Suppressor macrophage treated with lipopolysaccharide for 4 hours (primary cell): ENCODE measurements around the gene SPO11.

Experiments
- DNase-seq: peaks from one replicate; pipeline ENCODE4 v3.0.0-alpha.2; 2020

The SPO11 gene

GRCh38 chr20:57378107-57378506 is 48.5 kb downstream of the SPO11 start:
- DNase-seq: no peak

- no peak for DNase-seq
Measured at GRCh38 chr20:57378646-57379262, 49.2 kb downstream of the SPO11 start.

GRCh38 chr20:57379263-57379647 is 49.7 kb downstream of the SPO11 start:
- no peak for DNase-seq

DNA sequence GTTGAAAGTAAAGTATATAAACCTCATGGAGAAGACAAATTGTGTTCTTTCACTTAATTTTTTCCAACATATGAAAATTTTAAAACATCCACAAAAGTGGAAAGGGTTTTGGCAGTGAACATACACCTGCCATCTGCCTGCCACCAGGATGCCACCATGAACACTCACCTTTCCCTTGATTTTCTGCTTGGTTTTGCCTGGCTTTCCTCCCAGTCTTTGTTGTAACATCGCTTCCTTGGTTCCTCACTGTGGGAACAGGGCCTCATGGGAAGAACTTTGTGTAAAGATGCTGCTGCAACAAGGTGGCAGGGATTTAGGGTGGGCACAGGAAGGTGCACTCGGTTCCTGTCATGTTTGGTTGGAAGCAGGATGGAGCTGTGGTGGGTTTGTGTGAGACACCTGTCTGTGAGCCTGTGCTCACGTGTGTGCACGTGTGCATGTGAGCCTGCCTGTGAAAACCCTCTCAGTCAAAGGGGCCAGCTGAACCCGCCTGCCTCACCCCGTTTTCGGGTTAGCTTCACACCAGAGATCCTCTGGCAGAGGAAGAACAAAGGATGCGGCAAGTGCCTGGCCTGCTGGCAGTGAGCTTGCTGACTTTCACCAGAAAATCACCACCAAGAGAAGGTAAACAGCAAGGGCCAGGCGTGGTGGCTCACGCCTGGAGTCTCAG is 50.6 kb downstream of the SPO11 start:
- no peak for DNase-seq

GRCh38 chr20:57381596-57382503 is 52.2 kb downstream of the SPO11 start:
- peak; percentile 86 for DNase-seq

- no peak for DNase-seq
Measured at GRCh38 chr20:57382516-57382915, 52.9 kb downstream of the SPO11 start.

- DNase-seq: no peak
Measured at GRCh38 chr20:57383447-57384347, 54.1 kb downstream of the SPO11 start.

DNA sequence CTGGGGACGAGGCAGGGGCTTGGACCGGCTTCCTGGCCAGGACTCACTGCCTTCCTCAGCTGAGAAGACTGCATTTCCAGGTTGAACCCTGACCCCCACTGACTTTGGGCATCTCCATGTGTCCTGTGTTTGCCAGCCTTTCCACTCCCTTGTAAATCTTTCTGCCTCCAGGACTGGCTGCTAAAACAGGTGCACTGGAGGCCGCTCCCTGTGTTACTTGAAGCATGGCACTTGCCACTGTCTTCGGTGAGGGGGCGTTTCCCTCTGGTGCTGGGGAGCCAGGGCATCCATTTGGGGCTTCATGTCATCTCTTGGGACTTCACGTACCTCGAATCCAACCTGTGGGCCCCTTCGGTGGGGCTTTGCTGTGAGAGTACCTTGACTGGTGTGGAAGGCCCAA is 54.9 kb downstream of the SPO11 start:
- no peak for DNase-seq

GRCh38 chr20:57384953-57385761 is 55.6 kb downstream of the SPO11 start:
- DNase-seq: no peak

DNA sequence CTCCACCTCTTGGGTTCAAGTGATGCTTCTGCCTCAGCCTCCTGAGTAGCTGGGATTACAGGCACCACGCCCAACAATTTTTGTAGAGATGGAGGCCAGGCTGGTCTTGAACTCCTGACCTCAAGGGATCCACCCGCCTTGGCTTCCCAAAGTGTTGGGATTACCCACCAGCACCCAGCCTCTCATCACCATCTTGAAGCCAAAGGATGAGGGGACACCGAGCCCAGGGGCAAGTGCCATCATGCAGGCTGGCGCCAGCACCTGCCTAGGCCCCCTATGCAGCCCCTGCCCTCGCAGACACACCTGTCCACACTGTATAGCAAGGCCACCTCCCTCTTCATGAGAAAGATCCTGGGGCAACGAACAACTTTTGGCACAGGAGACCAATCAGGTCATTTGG is 56.3 kb downstream of the SPO11 start:
- no peak for DNase-seq

GRCh38 chr20:57386762-57387161 is 57.2 kb downstream of the SPO11 start:
- DNase-seq: no peak

DNA sequence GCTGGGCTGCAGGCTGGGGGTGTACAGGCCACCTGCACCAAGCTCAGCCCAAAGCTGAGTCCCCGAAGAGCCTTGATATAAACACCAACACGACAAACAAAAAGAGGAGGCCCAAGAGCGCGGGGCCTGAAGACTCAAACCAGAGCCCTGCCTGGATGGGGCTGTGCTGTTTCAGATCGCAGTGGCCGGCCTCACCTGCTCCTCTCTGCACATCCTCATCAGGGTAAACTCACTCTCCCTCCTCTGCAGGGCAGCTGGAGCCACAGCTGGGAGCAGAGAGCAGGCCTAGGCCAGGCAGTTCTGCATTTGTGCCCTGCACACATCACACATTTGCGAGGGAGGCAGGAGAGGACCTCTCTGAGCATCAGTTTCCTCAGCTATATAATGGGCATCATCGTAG is 57.9 kb downstream of the SPO11 start:
- DNase-seq: no peak

DNA sequence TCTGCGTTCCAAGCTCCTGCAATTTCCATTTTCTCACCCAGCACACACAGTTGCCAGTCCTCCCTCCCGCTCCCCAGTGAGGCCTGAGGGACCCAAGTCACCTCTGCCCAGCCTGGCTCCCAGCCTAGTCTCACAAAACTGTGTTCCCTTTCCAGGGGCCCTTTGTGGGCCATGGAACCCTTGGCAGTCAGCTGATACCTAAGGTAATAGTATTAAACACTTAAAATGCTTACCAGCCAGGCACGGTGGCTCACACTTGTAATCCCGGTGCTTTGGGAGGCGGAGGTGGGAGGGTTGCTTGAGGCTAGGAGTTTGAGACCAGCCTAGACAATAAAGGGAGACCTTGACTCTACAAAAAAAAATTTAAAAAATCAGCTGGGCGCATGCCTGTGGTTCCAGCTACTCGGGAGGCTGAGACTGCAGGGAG is 58.4 kb downstream of the SPO11 start:
- no peak for DNase-seq

- peak; percentile 32 for DNase-seq
Measured at GRCh38 chr20:57388953-57389694, 59.5 kb downstream of the SPO11 start.

GRCh38 chr20:57389695-57390603 is 60.3 kb downstream of the SPO11 start:
- DNase-seq: peak; percentile 18

DNA sequence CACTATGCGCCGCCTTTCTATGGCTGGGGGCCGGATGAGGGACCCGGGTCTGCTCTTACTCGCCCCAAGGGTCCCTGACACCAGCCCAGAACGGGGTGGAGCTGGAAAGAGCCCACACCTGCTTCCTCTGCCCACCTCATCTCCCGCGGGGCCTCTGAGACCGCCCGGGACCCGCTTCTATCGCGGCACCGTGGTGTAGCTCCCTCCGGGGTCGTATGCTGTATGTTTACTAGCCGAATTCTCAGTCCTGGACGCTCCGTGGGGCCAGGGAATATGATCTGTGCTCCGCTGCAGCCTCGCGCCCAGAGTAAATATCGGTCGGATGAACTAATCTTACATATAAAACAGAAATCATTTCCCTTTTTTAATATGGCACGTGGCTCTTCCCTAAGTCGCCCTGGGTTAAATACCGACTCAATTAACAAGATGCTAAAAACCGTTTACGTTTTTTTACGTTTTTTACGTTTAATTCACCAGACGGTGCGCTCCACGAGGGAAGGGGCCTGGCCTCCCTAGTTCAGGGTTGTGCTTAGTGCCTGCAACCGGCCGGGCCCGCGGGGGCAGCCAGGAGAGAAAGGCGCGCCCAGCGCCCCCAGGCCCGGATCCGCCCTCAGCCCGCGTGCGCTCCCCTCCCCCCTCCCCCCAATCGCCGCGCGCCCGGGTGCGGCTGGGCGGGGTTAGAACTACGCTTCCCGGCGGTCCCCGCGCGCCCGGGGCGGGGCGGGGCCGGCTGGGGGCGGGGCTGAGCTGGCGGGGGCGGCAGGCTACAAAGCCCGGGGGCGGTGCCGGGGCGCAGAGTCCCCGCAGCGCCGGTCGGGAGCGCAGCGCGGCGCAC is 61.2 kb downstream of the SPO11 start, which contains the start of gene RBM38:
Gene RBM38, plus strand, starts transcription at position 793 of the 835 bp plus-strand sequence. CDS start 186 bp downstream, outside the sequence.
- peak; percentile 80 for DNase-seq

- DNase-seq: peak; percentile 21
Measured at GRCh38 chr20:57391439-57392301, 62.1 kb downstream of the SPO11 start.
